Lower leg skin (tissue), 4 donors: ENCODE data around the gene TNFSF8. TPM values are rescaled to one million over a fixed set of nuclear protein-coding genes. Genes with fewer than 3 reads are reported as not detected.

Experiments used
- DNase-seq, 2 donors: peaks; one replicate each; pipeline ENCODE4 v3.0.0-alpha.2; 2019; ENCODE audit warnings: low spot score in 2 of 2
- H3K4me3 ChIP-seq: fragments of 200-600 bp; sonication (generic); 2 replicates; pipeline ENCODE4 v1.5.1; 2017; ENCODE audit warnings: mild to moderate bottlenecking, low read depth; ENCODE audit not compliant: poor library complexity, severe bottlenecking
- POLR2A ChIP-seq, 2 donors: fragments of 450-650 bp; IDR thresholded peaks; one replicate each; pipeline ENCODE4 v1.6.1; 2016 to 2017; ENCODE audit warnings: antibody characterized with exemption in 2 of 2, mild to moderate bottlenecking in 1 of 2, moderate library complexity in 1 of 2
- WGBS, 2 donors: methylation state at CpG; one replicate each; pipeline ENCODE4 v1.1.5; 2018; 5-methylcytosine and 5-hydroxymethylcytosine counted together
- intact Hi-C: fragments of 100-400 bp; cut with DNase I; formaldehyde crosslinking; loops from one replicate; pipeline ENCODE4 v1.15.0; 2023; ENCODE audit warnings: low total_unique reads
- total RNA-seq, 4 donors: library from RNA; depleted of rRNA; stranded (reverse); fragments of >200 nt; gene quantifications; one replicate each; pipeline ENCODE4 v1.1.0, GENCODE V29; 2016
- TF ChIP-seq, protein P1 (sequence below), 3 donors: fragments of 450-650 bp; IDR thresholded peaks; one replicate each; pipeline ENCODE4 v1.5.1; 2016; ENCODE audit warnings: antibody characterized with exemption in 3 of 3, mild to moderate bottlenecking in 3 of 3, moderate library complexity in 2 of 3

The TNFSF8 gene
- total RNA-seq, 4 donors from 2014 or later: 0.27 to 2.5 (median 0.93) TPM

GRCh38 chr9:114869378-114869777, 61.0 kb downstream of the TNFSF8 start:
- 92 to 93% methylated on average over 5 of the region's 5 CpGs for WGBS, 2 donors
- no peak for DNase-seq
- TF ChIP-seq, protein P1, sequence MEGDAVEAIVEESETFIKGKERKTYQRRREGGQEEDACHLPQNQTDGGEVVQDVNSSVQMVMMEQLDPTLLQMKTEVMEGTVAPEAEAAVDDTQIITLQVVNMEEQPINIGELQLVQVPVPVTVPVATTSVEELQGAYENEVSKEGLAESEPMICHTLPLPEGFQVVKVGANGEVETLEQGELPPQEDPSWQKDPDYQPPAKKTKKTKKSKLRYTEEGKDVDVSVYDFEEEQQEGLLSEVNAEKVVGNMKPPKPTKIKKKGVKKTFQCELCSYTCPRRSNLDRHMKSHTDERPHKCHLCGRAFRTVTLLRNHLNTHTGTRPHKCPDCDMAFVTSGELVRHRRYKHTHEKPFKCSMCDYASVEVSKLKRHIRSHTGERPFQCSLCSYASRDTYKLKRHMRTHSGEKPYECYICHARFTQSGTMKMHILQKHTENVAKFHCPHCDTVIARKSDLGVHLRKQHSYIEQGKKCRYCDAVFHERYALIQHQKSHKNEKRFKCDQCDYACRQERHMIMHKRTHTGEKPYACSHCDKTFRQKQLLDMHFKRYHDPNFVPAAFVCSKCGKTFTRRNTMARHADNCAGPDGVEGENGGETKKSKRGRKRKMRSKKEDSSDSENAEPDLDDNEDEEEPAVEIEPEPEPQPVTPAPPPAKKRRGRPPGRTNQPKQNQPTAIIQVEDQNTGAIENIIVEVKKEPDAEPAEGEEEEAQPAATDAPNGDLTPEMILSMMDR (IDR thresholded peaks at IDR 0.05): no peak
- no peak for TF ChIP-seq POLR2A (IDR thresholded peaks at IDR 0.05)
- intact Hi-C loops: no loop called here
- no peak overlapping the region for H3K4me3 ChIP-seq

GRCh38 chr9:114867327-114867726, 63.1 kb downstream of the TNFSF8 start:
- TF ChIP-seq POLR2A (IDR thresholded peaks at IDR 0.05): no peak
- TF ChIP-seq, protein P1 (IDR thresholded peaks at IDR 0.05): no peak
- WGBS, 2 donors: 84 to 85% methylated on average over 5 of the region's 5 CpGs
- no peak for DNase-seq
- intact Hi-C loops: no loop called here
- no peak overlapping the region for H3K4me3 ChIP-seq

GRCh38 chr9:114864471-114864870, 65.9 kb downstream of the TNFSF8 start:
- intact Hi-C loops: no loop called here
- no peak for TF ChIP-seq POLR2A (IDR thresholded peaks at IDR 0.05)
- TF ChIP-seq, protein P1 (IDR thresholded peaks at IDR 0.05): no peak
- no peak overlapping the region for H3K4me3 ChIP-seq
- WGBS, 2 donors: 84 to 93% methylated on average over 1 of the region's 1 CpG
- DNase-seq: no peak

DNA sequence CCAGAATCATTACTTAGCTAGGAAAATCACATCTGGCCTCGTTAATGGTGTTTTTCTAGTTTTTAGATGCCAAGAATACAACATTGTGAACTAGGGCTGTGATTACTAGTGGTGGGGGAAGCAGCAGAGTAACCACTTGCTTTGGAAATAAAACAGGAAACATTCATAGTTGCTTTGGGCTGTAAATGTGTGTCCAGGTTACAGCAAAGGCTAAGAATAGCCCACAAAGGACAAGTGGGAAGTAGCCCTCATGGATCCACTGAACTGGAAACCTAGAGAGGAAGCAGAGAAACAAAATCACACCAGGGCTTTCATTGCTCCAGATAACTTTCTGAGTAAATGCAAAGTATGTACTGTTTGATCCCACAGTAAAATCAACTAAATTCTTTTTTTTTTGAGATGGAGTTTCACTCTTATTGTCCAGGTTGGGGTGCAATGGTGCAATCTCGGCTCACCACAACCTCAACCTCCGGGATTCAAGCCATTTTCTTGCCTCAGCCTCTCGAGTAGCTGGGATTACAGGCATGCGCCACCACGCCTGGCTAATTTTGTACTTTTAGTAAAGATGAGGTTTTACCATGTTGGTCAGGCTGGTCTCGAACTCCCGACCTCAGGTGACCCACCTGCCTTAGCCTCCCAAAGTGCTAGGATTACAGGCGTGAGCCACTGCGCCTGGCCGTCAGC, 68.3 kb downstream of the TNFSF8 start:
- intact Hi-C loops: no loop called here
- TF ChIP-seq, protein P1 (IDR thresholded peaks at IDR 0.05): no peak
- TF ChIP-seq POLR2A (IDR thresholded peaks at IDR 0.05): no peak

GRCh38 chr9:114861273-114861672, 69.1 kb downstream of the TNFSF8 start:
- WGBS, 2 donors: 87 to 89% methylated on average over 5 of the region's 5 CpGs
- no peak overlapping the region for H3K4me3 ChIP-seq
- intact Hi-C loops: no loop called here
- no peak for TF ChIP-seq POLR2A (IDR thresholded peaks at IDR 0.05)
- TF ChIP-seq, protein P1 (IDR thresholded peaks at IDR 0.05): no peak
- no peak for DNase-seq

More for the DNA sequence above, 68.3 kb downstream of the TNFSF8 start:
- H3K4me3 ChIP-seq: no peak overlapping the region
- DNase-seq: no peak
- 85 to 92% methylated on average over 11 of the region's 11 CpGs for whole genome bisulfite sequencing, 2 donors

DNA sequence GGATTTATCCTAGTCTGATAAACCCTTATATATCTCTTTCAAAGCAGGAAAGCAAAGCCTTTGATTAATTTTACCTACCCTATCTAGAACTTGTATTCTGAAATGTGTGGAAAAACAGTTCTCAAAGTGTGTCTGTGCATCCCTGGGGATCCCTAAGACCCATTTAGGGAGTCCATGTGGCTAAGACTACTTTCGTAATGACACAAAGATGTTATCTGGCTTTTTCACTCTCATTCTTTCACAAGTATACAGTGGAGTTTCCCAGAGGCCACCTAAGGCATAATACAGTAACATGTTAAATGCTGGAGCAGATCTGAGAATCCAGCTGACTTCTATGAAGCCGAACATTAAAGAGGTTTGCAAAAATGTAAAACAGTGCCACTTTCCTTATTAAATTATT, 70.2 kb downstream of the TNFSF8 start:
- intact Hi-C loops: no loop called here
- DNase-seq: no peak
- H3K4me3 ChIP-seq: no peak overlapping the region
- TF ChIP-seq, protein P1 (IDR thresholded peaks at IDR 0.05): no peak
- TF ChIP-seq POLR2A (IDR thresholded peaks at IDR 0.05): no peak
- 77% methylated on average over 2 of the region's 2 CpGs for WGBS, 2 donors
